Raji (cell line): ENCODE results near the gene F3.

Experiments used
- POLR2A ChIP-seq: IDR thresholded peaks from 2 replicates; pipeline ENCODE4 v1.6.1; 2011; ENCODE audit warnings: low read depth, low read length, control low read depth; ENCODE audit not compliant: insufficient read depth

F3 gene

GRCh38 chr1:94501935-94502334 lies 39.6 kb downstream of the F3 start:
- TF ChIP-seq POLR2A, result no peak

GRCh38 chr1:94501426-94501825 lies 40.1 kb downstream of the F3 start:
- no peak for TF ChIP-seq POLR2A

- TF ChIP-seq POLR2A, result no peak
These were observed 45.3 kb downstream of the F3 start for GRCh38 chr1:94496076-94496755.

- TF ChIP-seq POLR2A, result no peak
These were observed 51.0 kb downstream of the F3 start for GRCh38 chr1:94490556-94490955.

GRCh38 chr1:94486990-94487389 lies 54.6 kb downstream of the F3 start:
- TF ChIP-seq POLR2A, result no peak

- TF ChIP-seq POLR2A, result no peak
These were observed 60.1 kb downstream of the F3 start for GRCh38 chr1:94481473-94481933.

GRCh38 chr1:94479682-94480081 lies 61.9 kb downstream of the F3 start:
- TF ChIP-seq POLR2A, result no peak
